GM08714 (cell line): ENCODE results near the gene DUSP12.

ENCODE experiments used
- H3K4me3 ChIP-seq: fragments of 200-500 bp; sonication (Bioruptor generic); 2 replicates; pipeline ENCODE4 v1.5.1; 2014; ENCODE audit warnings: mild to moderate bottlenecking, low read length, inconsistent platforms
- ZNF274 ChIP-seq: IDR thresholded peaks from 2 replicates; pipeline ENCODE4 v1.6.1; 2012; ENCODE audit warnings: mild to moderate bottlenecking, low read depth, low read length

DUSP12 gene

DNA sequence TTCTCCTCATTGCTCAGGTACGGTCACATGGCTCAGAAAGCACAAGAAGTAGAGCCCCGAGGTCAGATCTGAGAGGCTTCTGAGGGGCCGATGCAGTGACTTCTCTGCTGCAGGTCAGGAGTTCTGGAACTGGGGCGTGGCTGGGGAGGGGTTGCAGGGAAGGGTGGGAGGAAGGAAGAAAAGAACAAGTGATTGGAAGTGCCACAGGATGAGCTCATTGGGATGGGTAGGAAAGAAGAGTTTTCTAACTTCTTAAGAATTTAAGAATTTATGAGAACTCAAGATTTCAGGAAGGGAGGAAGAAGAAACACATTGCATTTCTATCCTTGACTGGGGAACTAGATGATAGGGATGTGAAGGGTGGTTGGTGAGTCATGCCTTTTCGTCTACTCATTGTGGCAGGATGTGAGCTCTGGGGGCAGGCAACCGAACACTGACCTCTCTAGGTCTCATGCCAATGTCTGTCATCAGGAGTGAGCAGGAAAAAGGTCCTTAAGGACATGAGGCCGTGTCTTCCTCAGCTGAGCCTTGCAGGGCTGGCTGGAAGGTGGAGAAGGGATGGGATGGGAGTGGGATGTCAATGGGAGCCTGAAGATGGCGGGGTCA is 27.7 kb upstream of the DUSP12 start:
- TF ChIP-seq ZNF274, result no peak
- no peak overlapping the region for H3K4me3 ChIP-seq

DNA sequence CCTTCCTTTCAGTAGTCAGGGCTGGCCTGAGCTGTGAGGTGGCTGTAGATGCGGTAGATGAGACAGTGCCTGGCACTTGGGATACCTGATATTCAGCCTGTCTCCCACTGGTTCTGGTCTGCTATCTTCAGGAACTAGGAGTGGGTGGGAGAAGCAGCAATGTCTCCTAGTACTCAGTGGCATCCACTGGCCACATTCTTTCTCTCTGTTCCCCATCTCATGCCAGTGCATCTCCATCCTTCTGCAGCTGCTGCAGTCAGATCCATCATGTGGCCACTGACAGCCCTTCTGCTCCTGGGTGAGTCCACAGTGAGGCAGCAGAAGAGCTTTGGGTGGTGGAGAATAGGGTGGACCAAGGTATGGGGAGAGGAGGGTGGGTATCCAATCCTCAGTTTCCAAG is 27.2 kb upstream of the DUSP12 start:
- H3K4me3 ChIP-seq, result no peak overlapping the region

DNA sequence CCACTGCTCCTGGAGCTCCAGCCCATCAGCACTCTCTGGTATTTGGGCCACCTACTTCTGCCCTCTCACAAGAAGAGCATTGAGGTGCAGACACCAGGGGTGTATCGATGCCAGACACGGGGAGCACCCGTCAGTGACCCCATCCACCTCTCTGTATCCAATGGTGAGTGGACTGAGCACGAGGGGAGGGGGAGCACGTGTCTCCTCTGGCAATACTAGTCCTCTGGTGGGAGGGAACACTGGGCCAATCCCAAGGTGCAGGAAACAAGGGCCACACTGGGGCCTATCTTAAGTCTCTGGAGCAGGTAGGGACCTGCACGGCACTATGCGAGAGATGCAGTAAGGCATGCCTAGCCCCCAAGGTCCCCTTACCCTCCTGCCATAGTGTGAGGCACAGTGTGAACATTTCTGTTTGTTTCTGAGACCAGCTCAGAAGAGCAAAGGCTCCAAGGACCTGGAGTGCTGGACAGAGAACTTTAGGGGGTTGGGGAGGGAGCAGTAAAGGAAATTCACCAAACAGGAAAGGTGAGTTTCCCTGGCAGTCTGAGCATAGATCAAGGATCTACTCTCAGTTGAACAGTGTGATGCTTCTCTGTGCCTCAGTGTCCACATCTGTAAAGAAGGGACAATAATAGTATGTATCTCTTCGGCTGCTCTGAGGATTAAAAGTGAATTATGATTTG is 26.0 kb upstream of the DUSP12 start:
- TF ChIP-seq ZNF274, result no peak

More for the DNA sequence above, 27.2 kb upstream of the DUSP12 start:
- TF ChIP-seq ZNF274, result no peak

DNA sequence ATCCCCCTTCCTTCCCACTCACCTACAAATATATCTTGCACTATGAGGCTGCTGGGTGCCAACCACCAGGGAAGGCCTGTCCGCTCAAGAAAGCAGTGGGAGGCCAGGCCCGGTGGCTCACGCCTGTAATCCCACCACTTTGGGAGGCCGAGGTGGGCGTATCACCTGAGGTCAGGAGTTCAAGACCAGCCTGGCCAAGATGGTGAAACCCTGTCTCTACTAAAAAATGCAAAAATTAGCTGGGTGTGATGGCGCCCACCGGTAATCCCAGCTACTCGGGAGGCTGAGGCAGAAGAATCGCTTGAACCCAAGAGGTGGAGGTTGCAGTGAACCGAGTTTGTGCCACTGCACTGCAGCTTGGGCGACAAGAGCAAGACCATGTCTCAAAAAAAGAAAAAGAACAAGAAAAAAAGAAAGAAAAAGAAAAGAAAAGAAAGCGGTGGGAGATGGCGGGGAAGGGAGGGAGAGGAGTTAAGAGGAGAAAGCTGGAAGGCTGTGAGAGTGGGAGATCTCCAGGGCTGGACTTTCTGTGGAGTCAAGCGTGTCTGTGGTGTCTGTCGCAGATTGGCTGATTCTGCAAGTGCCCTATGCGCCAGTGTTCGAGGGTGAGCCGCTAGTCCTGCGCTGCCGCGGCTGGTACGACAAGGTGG is 24.2 kb upstream of the DUSP12 start:
- peak overlapping the region; percentile 77; the same call in 1 of the 2 replicates for H3K4me3 ChIP-seq

More for the DNA sequence above, 26.0 kb upstream of the DUSP12 start:
- no peak overlapping the region for H3K4me3 ChIP-seq

DNA sequence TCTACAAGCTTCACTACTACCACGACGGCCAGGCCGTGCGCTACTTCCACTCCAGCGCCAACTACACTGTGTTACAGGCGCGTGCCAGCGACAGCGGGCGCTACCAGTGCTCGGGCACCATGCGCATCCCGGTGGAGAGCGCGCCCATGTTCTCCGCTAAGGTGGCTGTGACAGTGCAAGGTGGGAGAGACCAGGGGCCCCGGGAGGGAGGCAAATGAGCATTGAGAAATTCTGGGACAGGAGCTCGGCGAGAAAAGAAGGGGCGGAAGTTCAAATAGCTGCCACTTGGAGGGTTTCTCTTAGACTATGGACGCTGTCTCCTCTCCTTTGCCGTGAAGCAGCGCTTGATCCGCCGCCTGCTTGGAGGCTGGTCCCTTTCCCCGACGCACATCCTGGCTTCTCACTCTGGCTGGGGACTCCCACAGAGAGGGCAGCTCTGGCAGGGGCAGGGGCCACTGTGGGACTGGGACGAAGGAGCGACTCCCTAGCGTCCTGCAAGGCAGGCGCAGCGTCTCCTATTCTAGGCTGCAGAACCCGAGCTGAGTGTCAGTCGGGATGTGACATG is 23.6 kb upstream of the DUSP12 start:
- TF ChIP-seq ZNF274, result no peak

DNA sequence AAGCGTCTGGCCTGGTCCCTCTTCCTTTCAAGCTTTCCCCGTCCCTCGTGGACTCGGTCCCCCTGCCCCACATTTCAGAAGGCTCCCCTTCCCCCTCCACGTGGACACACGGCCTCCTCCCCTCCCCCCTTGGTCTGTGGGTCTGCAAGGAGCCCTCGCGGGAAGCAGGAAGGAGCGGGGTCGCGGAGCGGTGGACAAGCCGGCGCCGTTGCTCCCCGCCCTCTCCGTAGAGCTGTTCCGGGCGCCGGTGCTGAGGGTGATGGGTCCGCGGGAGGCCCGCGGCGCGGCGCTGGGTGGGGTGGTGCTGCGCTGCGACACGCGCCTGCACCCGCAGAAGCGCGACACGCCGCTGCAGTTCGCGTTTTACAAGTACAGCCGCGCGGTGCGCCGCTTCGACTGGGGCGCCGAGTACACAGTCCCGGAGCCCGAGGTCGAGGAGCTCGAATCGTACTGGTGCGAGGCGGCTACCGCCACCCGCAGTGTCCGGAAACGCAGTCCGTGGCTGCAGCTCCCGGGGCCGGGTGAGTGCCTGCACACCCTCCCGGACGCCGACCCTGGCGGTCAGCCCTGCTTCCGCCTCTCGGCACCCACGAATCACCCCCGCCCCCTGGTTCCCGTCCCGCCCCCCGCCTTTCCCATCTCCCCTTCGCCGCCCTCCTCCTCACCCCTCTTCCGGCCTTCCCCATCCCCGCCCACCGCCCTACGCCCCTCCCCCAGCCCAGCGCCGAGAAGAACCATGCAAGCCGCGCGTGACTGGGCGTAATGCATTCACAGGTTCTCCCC is 22.9 kb upstream of the DUSP12 start:
- TF ChIP-seq ZNF274, result no peak
- H3K4me3 ChIP-seq, result peak overlapping the region; percentile 77

More for the DNA sequence above, 23.6 kb upstream of the DUSP12 start:
- peak overlapping the region; percentile 77 for H3K4me3 ChIP-seq

DNA sequence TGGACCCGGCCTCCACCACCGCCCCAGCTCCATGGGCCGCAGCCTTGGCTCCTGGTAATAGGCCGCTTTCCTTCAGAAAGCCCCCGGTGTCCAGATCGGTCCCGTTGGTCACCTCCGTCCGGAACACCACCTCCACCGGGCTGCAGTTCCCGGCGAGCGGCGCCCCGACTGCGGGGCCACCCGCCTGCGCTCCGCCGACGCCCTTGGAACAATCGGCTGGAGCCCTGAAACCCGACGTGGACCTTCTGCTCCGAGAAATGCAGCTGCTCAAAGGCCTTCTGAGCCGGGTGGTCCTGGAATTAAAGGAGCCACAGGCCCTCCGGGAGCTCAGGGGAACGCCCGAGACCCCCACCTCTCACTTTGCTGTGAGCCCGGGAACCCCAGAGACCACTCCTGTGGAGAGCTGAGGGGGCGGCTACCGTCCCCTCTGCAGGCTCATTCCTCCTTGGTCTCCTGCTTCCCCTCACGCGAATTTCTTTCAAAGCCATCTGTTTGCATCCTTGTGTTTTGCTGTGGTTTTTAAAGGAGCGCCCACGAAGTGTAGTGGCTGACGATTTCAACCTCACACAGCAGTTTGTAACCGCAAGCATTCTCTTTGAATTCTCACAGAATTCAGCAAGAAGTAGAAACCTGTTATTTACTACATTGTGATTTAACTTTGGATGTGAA is 22.2 kb upstream of the DUSP12 start:
- H3K4me3 ChIP-seq, result peak overlapping the region; percentile 69; the same call in 1 of the 2 replicates
- no peak for TF ChIP-seq ZNF274

DNA sequence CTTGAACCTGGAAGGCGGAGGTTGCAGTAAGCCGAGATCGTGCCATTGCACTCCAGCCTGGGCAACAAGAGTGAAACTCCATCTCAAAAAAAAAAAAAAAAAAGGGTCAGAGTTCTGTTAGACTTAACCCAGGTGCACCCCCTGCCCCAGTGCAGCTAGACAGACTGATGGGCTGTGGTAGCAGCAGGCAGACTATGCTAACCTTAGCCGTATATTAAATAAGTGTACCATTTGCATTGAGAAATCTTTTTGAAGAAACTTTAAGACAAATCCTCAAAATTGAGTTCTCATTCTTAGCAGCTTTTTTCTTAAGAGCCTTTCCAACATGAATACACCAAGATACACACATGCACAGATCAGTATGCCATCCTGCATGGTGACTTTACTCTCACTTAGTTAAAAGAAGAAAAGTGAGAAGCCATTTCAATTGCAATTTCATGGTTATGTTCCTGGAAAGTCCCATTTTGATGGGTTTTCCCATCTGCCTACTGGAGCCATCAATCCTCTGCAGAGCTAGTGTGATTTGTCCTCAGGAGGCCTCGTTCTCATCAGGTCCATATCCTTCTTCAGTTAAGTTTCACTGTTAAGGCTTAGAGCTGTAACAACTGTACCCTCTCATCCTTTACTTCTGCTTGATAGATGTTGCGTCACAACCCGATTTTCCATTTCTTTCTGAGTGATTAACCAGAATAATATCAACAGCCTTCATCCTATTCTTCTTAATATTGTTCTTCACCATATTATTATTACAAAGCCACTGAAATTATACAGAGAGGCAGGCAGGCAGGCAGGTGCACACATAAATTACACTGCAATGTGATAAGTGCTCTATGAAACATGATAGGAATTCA is 21.0 kb upstream of the DUSP12 start:
- H3K4me3 ChIP-seq, result no peak overlapping the region
- TF ChIP-seq ZNF274, result no peak

DNA sequence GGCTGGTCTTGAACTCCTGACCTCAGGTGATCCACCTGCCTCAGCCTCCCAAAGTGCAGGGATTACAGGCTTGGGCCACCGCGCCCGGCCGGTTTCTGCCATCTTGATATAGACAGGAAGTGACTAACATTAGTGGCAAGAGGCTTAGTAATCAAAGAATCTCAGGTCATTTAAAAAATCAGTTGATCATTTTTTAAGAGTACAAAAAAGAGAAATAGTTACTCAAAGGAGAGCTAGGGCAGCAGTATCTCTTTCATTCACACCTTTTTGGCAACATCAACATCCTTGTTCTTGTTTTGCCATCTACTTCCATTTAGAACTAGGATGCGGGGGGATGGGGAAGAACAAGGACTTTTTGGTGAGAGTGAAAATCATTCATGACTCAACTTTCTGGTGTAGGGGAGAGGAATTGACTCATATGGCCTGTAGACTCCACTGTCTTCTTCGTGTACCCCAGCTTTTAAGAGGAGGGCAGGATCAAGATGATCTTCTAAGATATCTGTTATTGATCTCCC is 19.5 kb upstream of the DUSP12 start:
- TF ChIP-seq ZNF274, result no peak
- no peak overlapping the region for H3K4me3 ChIP-seq

DNA sequence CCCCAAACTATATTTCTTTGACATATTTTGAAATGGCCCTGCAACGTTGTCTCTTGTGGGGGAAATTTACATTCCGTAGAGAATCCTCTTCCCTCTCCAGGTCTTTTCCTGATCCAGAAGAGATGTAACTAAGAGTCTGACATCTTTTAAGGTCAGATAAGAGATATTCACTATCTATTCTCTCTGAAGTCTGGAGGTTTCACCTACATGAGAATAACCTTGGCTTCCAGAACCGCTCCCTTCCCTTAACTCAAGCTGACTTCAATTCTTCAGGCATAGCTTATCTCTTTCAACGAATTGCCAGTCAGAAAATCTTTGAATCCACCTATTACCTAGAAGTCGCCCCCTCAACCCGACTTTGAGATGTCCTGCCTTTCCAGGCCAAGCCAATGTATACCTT is 18.3 kb upstream of the DUSP12 start:
- H3K4me3 ChIP-seq, result no peak overlapping the region
- TF ChIP-seq ZNF274, result no peak

DNA sequence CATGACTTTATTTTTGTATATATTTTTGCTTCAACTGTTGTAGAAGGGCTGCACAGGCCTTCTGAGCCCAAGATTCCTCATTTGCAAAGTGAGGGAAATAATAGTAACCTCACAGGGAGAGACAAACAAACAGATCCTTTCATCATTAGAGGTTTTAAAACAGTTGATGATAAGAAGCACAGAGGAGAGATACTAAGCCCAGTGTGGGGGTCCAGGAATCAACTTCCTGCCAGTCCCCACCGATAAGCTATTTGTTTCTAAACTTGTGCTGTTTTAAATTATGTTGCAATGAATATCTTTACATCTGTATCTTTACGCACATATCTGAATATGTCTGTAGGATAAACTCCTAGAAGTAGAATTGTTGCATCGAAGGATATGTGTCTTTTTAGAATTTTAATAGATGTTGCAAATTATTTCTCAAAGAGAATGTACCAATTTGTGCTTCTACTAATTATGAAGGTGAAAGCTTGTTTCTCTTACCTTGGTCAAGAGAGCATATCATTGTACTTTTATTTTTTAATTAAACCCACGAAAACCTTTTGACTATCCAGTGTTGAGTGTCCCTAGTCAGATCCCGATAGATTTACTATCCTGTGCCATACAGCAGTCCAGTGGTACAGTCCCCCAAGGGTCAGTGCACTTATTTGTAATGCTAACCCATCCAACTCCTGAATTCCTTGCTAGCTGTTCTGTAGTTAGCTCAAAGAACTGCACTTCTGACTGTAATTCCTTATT is 17.4 kb upstream of the DUSP12 start:
- no peak overlapping the region for H3K4me3 ChIP-seq
- no peak for TF ChIP-seq ZNF274

DNA sequence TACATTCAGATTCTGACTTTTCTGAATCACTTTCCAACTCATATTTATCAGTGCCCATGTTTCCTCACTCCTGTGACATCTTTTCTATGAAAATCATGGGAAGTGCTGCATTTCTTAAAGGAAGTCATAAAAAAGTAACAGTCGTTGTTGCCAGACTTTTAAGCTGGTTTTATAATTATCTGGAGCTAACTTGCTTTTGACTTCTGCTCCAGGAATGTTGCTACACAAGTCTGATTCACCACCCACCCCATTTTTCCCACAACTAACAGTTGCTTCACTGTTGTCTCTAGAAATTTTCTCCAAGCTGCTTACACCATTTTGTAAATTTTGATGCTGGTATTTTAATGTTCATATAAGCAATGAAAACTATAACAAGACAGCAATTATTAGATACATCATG is 16.1 kb upstream of the DUSP12 start:
- no peak overlapping the region for H3K4me3 ChIP-seq
- TF ChIP-seq ZNF274, result no peak
